ENCODE measurements around the gene EFEMP2. TPM values are rescaled to one million over a fixed set of nuclear protein-coding genes. Genes with fewer than 3 reads are reported as not detected.

The EFEMP2 gene
- total and polyA plus RNA-seq, 2 experiments from 2014 or later, result 7.4 to 9.4 TPM

DNA sequence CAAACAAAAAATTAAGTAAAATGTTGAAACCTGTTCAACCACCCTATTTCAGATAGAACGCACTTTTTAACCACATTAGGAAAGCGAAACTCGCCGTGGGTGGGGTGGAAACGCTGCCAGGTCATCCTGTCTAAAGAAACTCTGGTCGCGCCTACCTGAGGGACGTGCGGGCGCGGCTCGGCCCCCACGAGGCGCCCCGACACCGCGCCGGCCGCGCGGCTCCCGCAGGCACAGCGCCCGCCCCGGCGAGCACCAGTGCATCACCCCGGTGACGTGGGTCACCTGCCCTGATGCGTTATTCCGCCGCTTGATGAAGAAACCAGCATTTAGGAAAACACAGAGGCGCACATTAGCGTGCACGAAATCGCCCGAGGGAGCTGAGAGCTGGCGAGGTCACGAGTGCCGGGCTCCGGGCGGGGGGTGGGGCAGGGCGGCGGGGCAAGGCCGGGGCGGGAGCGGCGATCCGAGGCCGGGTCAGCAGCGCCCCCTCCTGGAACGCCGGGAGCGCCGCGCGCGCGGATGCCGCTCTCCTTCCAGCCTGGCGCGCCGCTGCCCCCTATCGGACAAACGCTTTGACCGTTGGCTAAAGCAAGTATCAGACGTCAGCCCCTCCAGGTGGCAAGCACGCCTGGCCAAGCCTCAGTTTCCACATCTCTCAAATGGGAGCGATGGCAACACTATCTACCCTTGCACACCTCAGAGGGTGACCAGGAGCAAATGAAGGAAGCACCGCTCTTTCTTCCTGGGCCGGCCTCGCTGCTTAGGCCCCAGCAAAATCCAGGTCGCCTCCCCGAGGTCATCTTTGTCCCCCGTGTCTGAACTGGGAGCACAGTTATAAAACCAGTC lies 54.5 kb downstream of the EFEMP2 start:
- H3K27me3 Mint-ChIP-seq (ENCODE audit: insufficient read depth, low read depth, poor library complexity), result peaks cover 5% of the 10 kb centered on the region
- H3K4me1 Mint-ChIP-seq, result peaks cover 5% of the 10 kb centered on the region; the same call in 1 of the 3 replicates
- peak overlapping the region; percentile 71 for H3K4me3 ChIP-seq
- H3K4me2 ChIP-seq, result peak overlapping the region; percentile 93
- no peaks in the 10 kb centered on the region; the same call in 1 of the 2 replicates for H3K4me1 ChIP-seq (ENCODE audit: insufficient read depth)
- H3K4me3 Mint-ChIP-seq, result peak overlapping the region; percentile 73
- no peaks in the 10 kb centered on the region for H3K9me2 ChIP-seq (ENCODE audit: insufficient read depth)
- 0 out of 2 replicates have a peak, but pooled peaks cover 4% of the 10 kb centered on the region for H3F3A ChIP-seq (replicated peaks; ENCODE audit: low read depth)
- no peaks in the 10 kb centered on the region for H4K20me1 ChIP-seq (replicated peaks; ENCODE audit: insufficient read depth)
- no peak overlapping the region for H3K27ac Mint-ChIP-seq
- peak overlapping the region; percentile 95 for H2AFZ ChIP-seq
- peak; percentile 27; the same call in 1 of the 2 replicates for TF ChIP-seq POLR2AphosphoS5 (IDR thresholded peaks at IDR 0.05; ENCODE audit: low read depth)
- TF ChIP-seq CTCF (conservative IDR thresholded peaks at IDR 0.05; ENCODE audit: low read depth in 2 of 2), result peak; percentile 74 to 99
- no peak for TF ChIP-seq NANOG (IDR thresholded peaks at IDR 0.05; ENCODE audit: borderline replicate concordance)
- TF ChIP-seq CREB1 (CRISPR knock-in tag; IDR thresholded peaks at IDR 0.05; ENCODE audit: low read depth), result peak; percentile 82
- TF ChIP-seq, protein P1, sequence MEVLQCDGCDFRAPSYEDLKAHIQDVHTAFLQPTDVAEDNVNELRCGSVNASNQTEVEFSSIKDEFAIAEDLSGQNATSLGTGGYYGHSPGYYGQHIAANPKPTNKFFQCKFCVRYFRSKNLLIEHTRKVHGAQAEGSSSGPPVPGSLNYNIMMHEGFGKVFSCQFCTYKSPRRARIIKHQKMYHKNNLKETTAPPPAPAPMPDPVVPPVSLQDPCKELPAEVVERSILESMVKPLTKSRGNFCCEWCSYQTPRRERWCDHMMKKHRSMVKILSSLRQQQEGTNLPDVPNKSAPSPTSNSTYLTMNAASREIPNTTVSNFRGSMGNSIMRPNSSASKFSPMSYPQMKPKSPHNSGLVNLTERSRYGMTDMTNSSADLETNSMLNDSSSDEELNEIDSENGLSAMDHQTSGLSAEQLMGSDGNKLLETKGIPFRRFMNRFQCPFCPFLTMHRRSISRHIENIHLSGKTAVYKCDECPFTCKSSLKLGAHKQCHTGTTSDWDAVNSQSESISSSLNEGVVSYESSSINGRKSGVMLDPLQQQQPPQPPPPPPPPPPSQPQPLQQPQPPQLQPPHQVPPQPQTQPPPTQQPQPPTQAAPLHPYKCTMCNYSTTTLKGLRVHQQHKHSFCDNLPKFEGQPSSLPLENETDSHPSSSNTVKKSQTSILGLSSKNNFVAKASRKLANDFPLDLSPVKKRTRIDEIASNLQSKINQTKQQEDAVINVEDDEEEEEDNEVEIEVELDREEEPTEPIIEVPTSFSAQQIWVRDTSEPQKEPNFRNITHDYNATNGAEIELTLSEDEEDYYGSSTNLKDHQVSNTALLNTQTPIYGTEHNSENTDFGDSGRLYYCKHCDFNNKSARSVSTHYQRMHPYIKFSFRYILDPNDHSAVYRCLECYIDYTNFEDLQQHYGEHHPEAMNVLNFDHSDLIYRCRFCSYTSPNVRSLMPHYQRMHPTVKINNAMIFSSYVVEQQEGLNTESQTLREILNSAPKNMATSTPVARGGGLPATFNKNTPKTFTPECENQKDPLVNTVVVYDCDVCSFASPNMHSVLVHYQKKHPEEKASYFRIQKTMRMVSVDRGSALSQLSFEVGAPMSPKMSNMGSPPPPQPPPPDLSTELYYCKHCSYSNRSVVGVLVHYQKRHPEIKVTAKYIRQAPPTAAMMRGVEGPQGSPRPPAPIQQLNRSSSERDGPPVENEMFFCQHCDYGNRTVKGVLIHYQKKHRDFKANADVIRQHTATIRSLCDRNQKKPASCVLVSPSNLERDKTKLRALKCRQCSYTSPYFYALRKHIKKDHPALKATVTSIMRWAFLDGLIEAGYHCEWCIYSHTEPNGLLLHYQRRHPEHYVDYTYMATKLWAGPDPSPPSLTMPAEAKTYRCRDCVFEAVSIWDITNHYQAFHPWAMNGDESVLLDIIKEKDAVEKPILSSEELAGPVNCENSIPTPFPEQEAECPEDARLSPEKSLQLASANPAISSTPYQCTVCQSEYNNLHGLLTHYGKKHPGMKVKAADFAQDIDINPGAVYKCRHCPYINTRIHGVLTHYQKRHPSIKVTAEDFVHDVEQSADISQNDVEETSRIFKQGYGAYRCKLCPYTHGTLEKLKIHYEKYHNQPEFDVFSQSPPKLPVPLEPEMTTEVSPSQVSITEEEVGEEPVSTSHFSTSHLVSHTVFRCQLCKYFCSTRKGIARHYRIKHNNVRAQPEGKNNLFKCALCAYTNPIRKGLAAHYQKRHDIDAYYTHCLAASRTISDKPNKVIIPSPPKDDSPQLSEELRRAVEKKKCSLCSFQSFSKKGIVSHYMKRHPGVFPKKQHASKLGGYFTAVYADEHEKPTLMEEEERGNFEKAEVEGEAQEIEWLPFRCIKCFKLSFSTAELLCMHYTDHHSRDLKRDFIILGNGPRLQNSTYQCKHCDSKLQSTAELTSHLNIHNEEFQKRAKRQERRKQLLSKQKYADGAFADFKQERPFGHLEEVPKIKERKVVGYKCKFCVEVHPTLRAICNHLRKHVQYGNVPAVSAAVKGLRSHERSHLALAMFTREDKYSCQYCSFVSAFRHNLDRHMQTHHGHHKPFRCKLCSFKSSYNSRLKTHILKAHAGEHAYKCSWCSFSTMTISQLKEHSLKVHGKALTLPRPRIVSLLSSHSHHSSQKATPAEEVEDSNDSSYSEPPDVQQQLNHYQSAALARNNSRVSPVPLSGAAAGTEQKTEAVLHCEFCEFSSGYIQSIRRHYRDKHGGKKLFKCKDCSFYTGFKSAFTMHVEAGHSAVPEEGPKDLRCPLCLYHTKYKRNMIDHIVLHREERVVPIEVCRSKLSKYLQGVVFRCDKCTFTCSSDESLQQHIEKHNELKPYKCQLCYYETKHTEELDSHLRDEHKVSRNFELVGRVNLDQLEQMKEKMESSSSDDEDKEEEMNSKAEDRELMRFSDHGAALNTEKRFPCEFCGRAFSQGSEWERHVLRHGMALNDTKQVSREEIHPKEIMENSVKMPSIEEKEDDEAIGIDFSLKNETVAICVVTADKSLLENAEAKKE (CRISPR knock-in tag; IDR thresholded peaks at IDR 0.05), result no peak
- no peaks in the 10 kb centered on the region for H3K79me2 ChIP-seq (replicated peaks; ENCODE audit: insufficient read depth)
- H3K36me3 Mint-ChIP-seq (ENCODE audit: low read depth), result no peaks in the 10 kb centered on the region; the same call in 1 of the 3 replicates
- peak; percentile 85 for ATAC-seq
- DNase-seq (ENCODE audit: low spot score), result peak; percentile 96
- no peaks in the 10 kb centered on the region for H3K36me3 ChIP-seq (ENCODE audit: insufficient read depth)
- peaks cover 12% of the 10 kb centered on the region for H3K27me3 ChIP-seq (ENCODE audit: insufficient read depth)
- no peaks in the 10 kb centered on the region for H3K9me3 Mint-ChIP-seq
- H3K27ac ChIP-seq (ENCODE audit: low read depth), result no peak overlapping the region

All from GM23338 (cell line).